HL-60 (cell line): Measurements from ENCODE around the gene FASN.

Experiments
- DNase-seq, 2 experiments: peaks; one replicate each; pipeline ENCODE4 v3.0.0-alpha.2; 2010 to 2020; ENCODE audit warnings: low read depth in 1 of 2, low spot score in 1 of 2
- H3K27ac ChIP-seq: fragments of 250-450 bp; sonication (Bioruptor Pico); replicated peaks from 2 replicates; pipeline ENCODE4 v1.5.1; 2020; ENCODE audit warnings: mild to moderate bottlenecking, moderate library complexity
- H3K27me3 ChIP-seq: fragments of 250-450 bp; sonication (Bioruptor Pico); 2 replicates; pipeline ENCODE4 v1.5.1; 2021; ENCODE audit warnings: mild to moderate bottlenecking, moderate library complexity; ENCODE audit not compliant: insufficient read depth, poor library complexity, severe bottlenecking
- H3K4me3 ChIP-seq: replicated peaks from 2 replicates; pipeline ENCODE4 v1.5.1; 2011; ENCODE audit warnings: mild to moderate bottlenecking, control low read depth, low read length; ENCODE audit not compliant: insufficient read depth
- CTCF ChIP-seq: IDR thresholded peaks from one replicate; pipeline ENCODE4 v1.5.1; 2011; ENCODE audit warnings: low read length, control low read depth, inconsistent platforms; ENCODE audit not compliant: insufficient read depth
- GABPA ChIP-seq: IDR thresholded peaks from 2 replicates; pipeline ENCODE4 v1.6.1; 2012; ENCODE audit warnings: low read depth
- POLR2AphosphoS5 ChIP-seq: IDR thresholded peaks from 2 replicates; pipeline ENCODE4 v1.6.1; 2012; ENCODE audit warnings: low read depth
- REST ChIP-seq: IDR thresholded peaks from 2 replicates; pipeline ENCODE4 v1.6.1; 2012; ENCODE audit warnings: low read depth; ENCODE audit not compliant: insufficient replicate concordance
- SPI1 ChIP-seq: IDR thresholded peaks from 2 replicates; pipeline ENCODE4 v1.6.1; 2012; ENCODE audit warnings: low read depth, mild to moderate bottlenecking, borderline replicate concordance

FASN gene

DNA sequence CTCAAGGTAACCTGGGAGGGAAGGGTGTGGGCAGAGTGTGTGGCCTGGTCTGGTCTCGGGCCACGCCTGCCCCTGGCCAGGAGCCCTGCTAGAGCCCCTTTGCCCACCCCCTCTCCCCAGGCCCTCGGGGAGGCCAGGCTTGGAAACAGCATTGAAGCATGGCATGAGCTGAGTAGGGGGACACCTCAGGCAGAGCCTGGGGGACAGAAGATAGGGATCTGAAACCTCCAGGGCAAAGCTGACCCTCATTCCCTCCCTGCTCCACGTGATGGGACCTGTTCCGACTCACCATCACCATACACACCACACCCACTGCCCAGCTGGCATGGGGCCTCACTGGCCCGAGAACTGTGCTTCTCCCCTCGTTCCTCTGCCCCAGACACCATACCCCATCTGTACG, 48.9 kb downstream of the FASN start:
- no peak overlapping the region for H3K27ac ChIP-seq
- TF ChIP-seq CTCF: no peak
- no peak for TF ChIP-seq SPI1
- TF ChIP-seq REST: no peak
- no peak for TF ChIP-seq POLR2AphosphoS5
- TF ChIP-seq GABPA: no peak
- H3K4me3 ChIP-seq: no peak overlapping the region
- no peak for DNase-seq
- no peaks in the 10 kb centered on the region for H3K27me3 ChIP-seq

GRCh38 chr17:82048571-82048971, 49.5 kb downstream of the FASN start:
- no peaks in the 10 kb centered on the region for H3K27me3 ChIP-seq
- TF ChIP-seq SPI1: no peak
- TF ChIP-seq GABPA: no peak
- TF ChIP-seq CTCF: no peak
- TF ChIP-seq REST: no peak
- TF ChIP-seq POLR2AphosphoS5: no peak
- no peak overlapping the region for H3K4me3 ChIP-seq
- no peak overlapping the region for H3K27ac ChIP-seq
- no peak for DNase-seq

- H3K27ac ChIP-seq: no peak overlapping the region
- no peak for DNase-seq
- no peak for TF ChIP-seq REST
- TF ChIP-seq CTCF: no peak
- no peak for TF ChIP-seq GABPA
- TF ChIP-seq SPI1: no peak
- TF ChIP-seq POLR2AphosphoS5: no peak
These were observed 50.0 kb downstream of the FASN start for GRCh38 chr17:82047914-82048570.

More at GRCh38 chr17:82047914-82048570, 50.0 kb downstream of the FASN start:
- no peaks in the 10 kb centered on the region for H3K27me3 ChIP-seq
- no peak overlapping the region for H3K4me3 ChIP-seq
